Left ventricle myocardium inferior (tissue), 1 donor: Measurements from ENCODE around the gene TMCC2. TPM values are rescaled to one million over a fixed set of nuclear protein-coding genes. Genes with fewer than 3 reads are reported as not detected.
"Not testable (repeated sequence)": the region's sequence is repeated elsewhere in the genome, so short reads cannot be mapped to it uniquely, and the experiment has no call there.

Source experiments
- DNase-seq: peaks from one replicate; pipeline ENCODE4 v3.0.0-alpha.2; 2020
- H3K27ac ChIP-seq: fragments of 200-600 bp; replicated peaks from 2 replicates; pipeline ENCODE4 v1.8.0; 2021
- H3K27me3 ChIP-seq: fragments of 200-600 bp; 2 replicates; pipeline ENCODE4 v1.8.0; 2021; ENCODE audit warnings: low read depth
- H3K36me3 ChIP-seq: fragments of 200-600 bp; 2 replicates; pipeline ENCODE4 v1.8.0; 2021
- H3K4me1 ChIP-seq: fragments of 200-600 bp; 2 replicates; pipeline ENCODE4 v1.8.0; 2021
- H3K4me3 ChIP-seq: fragments of 200-600 bp; 2 replicates; pipeline ENCODE4 v1.8.0; 2021; ENCODE audit warnings: mild to moderate bottlenecking, moderate library complexity
- H3K9me3 ChIP-seq: fragments of 200-600 bp; replicated peaks from 2 replicates; pipeline ENCODE4 v1.8.0; 2021
- CTCF ChIP-seq: fragments of 200-600 bp; IDR thresholded peaks from 2 replicates; pipeline ENCODE4 v1.8.0; 2021; ENCODE audit warnings: antibody characterized with exemption, mild to moderate bottlenecking, borderline replicate concordance
- intact Hi-C: fragments of 100-400 bp; cut with micrococcal nuclease; formaldehyde crosslinking; loops from one replicate; pipeline ENCODE4 v1.11.0; 2022
- total RNA-seq: library from RNA; stranded (reverse); fragmentation: NEBNext Ultra II Directional; extraction: Animal tissue kit (Norgen Biotek cat#: 25700); gene quantifications from one replicate; pipeline ENCODE4 v1.2.1, GENCODE V29; 2021
- donor health status: DM: no; HTN: yes; CAD: no; lungs with severe emphysema.

Gene TMCC2
- total RNA-seq, 1 donor from 2014 or later = 2.5 TPM

GRCh38 chr1:205230982-205231381, 3.2 kb downstream of the TMCC2 start:
- Histone ChIP-seq H3K9me3 (no peaks in the 10 kb centered on the region), H3K27ac (no peak overlapping the region), H3K4me3 (no peak overlapping the region), H3K36me3 (no peaks in the 10 kb centered on the region), H3K4me1 (peaks cover 36% of the 10 kb centered on the region), H3K27me3 (peaks cover 5% of the 10 kb centered on the region)
- intact Hi-C loops = no loop called here
- TF ChIP-seq CTCF = no peak
- DNase-seq = no peak

- H3K4me3 ChIP-seq = no peak overlapping the region
- H3K9me3 ChIP-seq = no peaks in the 10 kb centered on the region
- H3K27me3 ChIP-seq = peaks cover 11% of the 10 kb centered on the region
- intact Hi-C loops = no loop called here
- no peak for DNase-seq
- TF ChIP-seq CTCF = no peak
- peaks cover 43% of the 10 kb centered on the region for H3K4me1 ChIP-seq
- H3K36me3 ChIP-seq = no peaks in the 10 kb centered on the region
- H3K27ac ChIP-seq = no peak overlapping the region
Observed at GRCh38 chr1:205232127-205232820, 4.5 kb downstream of the TMCC2 start.

- Histone ChIP-seq H3K27ac (no peak overlapping the region), H3K4me1 (peaks cover 45% of the 10 kb centered on the region), H3K36me3 (no peaks in the 10 kb centered on the region), H3K27me3 (peaks cover 15% of the 10 kb centered on the region), H3K9me3 (no peaks in the 10 kb centered on the region), H3K4me3 (no peak overlapping the region)
- intact Hi-C loops = no loop called here
- DNase-seq = no peak
- TF ChIP-seq CTCF = no peak
Observed at GRCh38 chr1:205232945-205233397, 5.2 kb downstream of the TMCC2 start.

- DNase-seq, H3K27ac ChIP-seq, H3K36me3 ChIP-seq, intact Hi-C loops, H3K4me3 ChIP-seq, H3K9me3 ChIP-seq: not testable (repeated sequence)
- Histone ChIP-seq H3K4me1 (peaks cover 36% of the 10 kb centered on the region), H3K27me3 (peaks cover 22% of the 10 kb centered on the region)
Observed at GRCh38 chr1:205233986-205234385, 6.2 kb downstream of the TMCC2 start.

GRCh38 chr1:205235951-205236350, 8.2 kb downstream of the TMCC2 start:
- peaks cover 29% of the 10 kb centered on the region for H3K27me3 ChIP-seq
- TF ChIP-seq CTCF = no peak
- H3K9me3 ChIP-seq = no peaks in the 10 kb centered on the region
- H3K4me1 ChIP-seq = peaks cover 28% of the 10 kb centered on the region
- H3K36me3 ChIP-seq = no peaks in the 10 kb centered on the region
- H3K27ac ChIP-seq = no peak overlapping the region
- intact Hi-C loops = no loop called here
- no peak overlapping the region for H3K4me3 ChIP-seq
- DNase-seq = no peak

GRCh38 chr1:205236526-205236925, 8.8 kb downstream of the TMCC2 start:
- no peak for TF ChIP-seq CTCF
- no peak overlapping the region for H3K4me3 ChIP-seq
- H3K36me3 ChIP-seq = peaks cover under 1% of the 10 kb centered on the region
- intact Hi-C loops = no loop called here
- DNase-seq = no peak
- H3K27ac ChIP-seq = no peak overlapping the region
- H3K27me3 ChIP-seq = peaks cover 29% of the 10 kb centered on the region
- peaks cover 28% of the 10 kb centered on the region for H3K4me1 ChIP-seq
- no peaks in the 10 kb centered on the region for H3K9me3 ChIP-seq
